Epithelial cell of proximal tubule (primary cell): ENCODE measurements around the gene DAPL1. TPM values are rescaled to one million over a fixed set of nuclear protein-coding genes. Genes with fewer than 3 reads are reported as not detected.

ENCODE experiments used
- DNase-seq: peaks from one replicate; pipeline ENCODE4 v3.0.0-alpha.2; 2011; ENCODE audit warnings: low read depth
- H3K4me3 ChIP-seq: 2 replicates; pipeline ENCODE4 v1.5.1; 2011; ENCODE audit warnings: low read depth, mild to moderate bottlenecking, low read length
- CTCF ChIP-seq: conservative IDR thresholded peaks from 2 replicates; pipeline ENCODE4 v1.5.1; 2012; ENCODE audit warnings: low read depth, mild to moderate bottlenecking, low read length
- total RNA-seq: library from RNA; depleted of rRNA; stranded (reverse); fragments of >200 nt; gene quantifications from 2 replicates; pipeline ENCODE4 v1.2.3, GENCODE V29; 2015

DAPL1 gene
- total RNA-seq, 1 donor from 2014 or later = not detected

GRCh38 chr2:158783923-158784322 is 11.2 kb upstream of the DAPL1 start:
- H3K4me3 ChIP-seq = no peak overlapping the region
- no peak for TF ChIP-seq CTCF
- no peak for DNase-seq

- no peak for DNase-seq
- H3K4me3 ChIP-seq = no peak overlapping the region
- TF ChIP-seq CTCF = no peak
Measured at GRCh38 chr2:158786897-158787296, 8.2 kb upstream of the DAPL1 start.

- H3K4me3 ChIP-seq = no peak overlapping the region
- TF ChIP-seq CTCF = no peak
- no peak for DNase-seq
Measured at GRCh38 chr2:158788951-158789350, 6.2 kb upstream of the DAPL1 start.

GRCh38 chr2:158796652-158797051 is 1.5 kb downstream of the DAPL1 start:
- no peak for DNase-seq
- H3K4me3 ChIP-seq = no peak overlapping the region
- no peak for TF ChIP-seq CTCF

- no peak for DNase-seq
- no peak for TF ChIP-seq CTCF
- no peak overlapping the region for H3K4me3 ChIP-seq
Measured at GRCh38 chr2:158797963-158798700, 3.0 kb downstream of the DAPL1 start.

GRCh38 chr2:158799181-158799580 is 4.1 kb downstream of the DAPL1 start:
- no peak overlapping the region for H3K4me3 ChIP-seq
- no peak for DNase-seq
- TF ChIP-seq CTCF = no peak

- no peak for TF ChIP-seq CTCF
- no peak for DNase-seq
- no peak overlapping the region for H3K4me3 ChIP-seq
Measured at GRCh38 chr2:158803506-158803905, 8.4 kb downstream of the DAPL1 start.
